SH-SY5Y (cell line): ENCODE data around the gene BHLHE40.

Experiments used
- GATA2 ChIP-seq: IDR thresholded peaks from 2 replicates; pipeline ENCODE4 v1.6.1; 2011; ENCODE audit warnings: mild to moderate bottlenecking, low read depth, low read length
- GATA3 ChIP-seq: IDR thresholded peaks from 2 replicates; pipeline ENCODE4 v1.6.1; 2011; ENCODE audit warnings: low read depth, mild to moderate bottlenecking, low read length, moderate library complexity

- TF ChIP-seq GATA2 (no peak), GATA3 (no peak)
Observed at GRCh38 chr3:4949004-4949403, 30.2 kb upstream of the BHLHE40 start.
